ENCODE results near the gene ZNF74.
"Not testable (repeated sequence)": the region's sequence is repeated elsewhere in the genome, so short reads cannot be mapped to it uniquely, and the experiment has no call there.

- TF ChIP-seq CTCF (IDR thresholded peaks at IDR 0.05; ENCODE audit: poor library complexity); EZH2 (IDR thresholded peaks at IDR 0.05; ENCODE audit: borderline replicate concordance): not testable (repeated sequence)
Measured at GRCh38 chr22:20362403-20362802, 31.5 kb upstream of the ZNF74 start.
